Central memory CD4-positive, alpha-beta T cell (primary cell): ENCODE results near the gene STX16.
"Not testable (repeated sequence)": the region's sequence is repeated elsewhere in the genome, so short reads cannot be mapped to it uniquely, and the experiment has no call there.

Experiments used
- DNase-seq: peaks from one replicate; pipeline ENCODE4 v3.0.0; 2022

Gene STX16

GRCh38 chr20:58637466-58638213, 13.4 kb upstream of the STX16 start:
- no peak for DNase-seq

GRCh38 chr20:58638467-58639181, 12.5 kb upstream of the STX16 start:
- DNase-seq: no peak

- no peak for DNase-seq
Observed at GRCh38 chr20:58639182-58640146, 11.6 kb upstream of the STX16 start.

GRCh38 chr20:58640446-58640845, 10.6 kb upstream of the STX16 start:
- DNase-seq: no peak

GRCh38 chr20:58642441-58642840, 8.6 kb upstream of the STX16 start:
- DNase-seq: no peak

- not testable (repeated sequence) for DNase-seq
Observed at GRCh38 chr20:58642896-58643295, 8.2 kb upstream of the STX16 start.

GRCh38 chr20:58645412-58645968, 5.6 kb upstream of the STX16 start:
- no peak for DNase-seq

GRCh38 chr20:58646257-58646656, 4.8 kb upstream of the STX16 start:
- no peak for DNase-seq

GRCh38 chr20:58646703-58647102, 4.4 kb upstream of the STX16 start:
- DNase-seq: no peak

- no peak for DNase-seq
Observed at GRCh38 chr20:58647162-58647795, 3.8 kb upstream of the STX16 start.

- DNase-seq: no peak
Observed at GRCh38 chr20:58647796-58648501, 3.1 kb upstream of the STX16 start.

- DNase-seq: not testable (repeated sequence)
Observed at GRCh38 chr20:58648502-58648825, 2.6 kb upstream of the STX16 start.

- peak; percentile 26 for DNase-seq
Observed at GRCh38 chr20:58649288-58650180, 1.5 kb upstream of the STX16 start.

GRCh38 chr20:58650181-58650775, 805 bp upstream of the STX16 start:
- peak; percentile 37 for DNase-seq

- DNase-seq: no peak
Observed at GRCh38 chr20:58651559-58651945, 469 bp downstream of the STX16 start.

- DNase-seq: peak; percentile 79
Observed at GRCh38 chr20:58651946-58652605, 993 bp downstream of the STX16 start.

- DNase-seq: no peak
Observed at GRCh38 chr20:58652606-58653294, 1.7 kb downstream of the STX16 start.

GRCh38 chr20:58654337-58654736, 3.3 kb downstream of the STX16 start:
- DNase-seq: no peak
